ENCODE results near the gene RBFOX1. TPM values are rescaled to one million over a fixed set of nuclear protein-coding genes. Genes with fewer than 3 reads are reported as not detected.

Gene RBFOX1
- total RNA-seq, 1 donor from 2014 or later: not detected

DNA sequence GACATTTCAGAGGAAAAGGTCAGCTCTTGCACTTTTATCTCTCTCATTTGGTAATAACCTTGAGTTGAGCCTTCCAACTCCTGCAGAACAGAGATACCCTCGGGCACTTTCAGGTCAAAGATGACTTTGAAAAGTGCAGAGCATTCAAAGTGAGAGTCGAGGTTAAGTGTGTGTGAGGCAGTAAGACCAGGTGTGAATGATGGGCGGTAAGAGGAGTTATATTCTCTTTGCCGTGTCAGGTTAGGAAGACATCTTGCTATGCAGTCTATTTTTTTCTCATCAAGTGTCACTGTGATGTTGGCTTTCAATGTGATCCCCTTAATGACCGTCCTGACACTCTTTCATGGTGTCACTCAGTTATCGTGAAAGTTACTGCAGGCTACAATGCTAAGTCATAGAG lies 248.5 kb downstream of the RBFOX1 start:
- H3K4me1 ChIP-seq: no peaks in the 10 kb centered on the region
- intact Hi-C loops (cut with DNase I): no loop called here
- TF ChIP-seq, protein P1, sequence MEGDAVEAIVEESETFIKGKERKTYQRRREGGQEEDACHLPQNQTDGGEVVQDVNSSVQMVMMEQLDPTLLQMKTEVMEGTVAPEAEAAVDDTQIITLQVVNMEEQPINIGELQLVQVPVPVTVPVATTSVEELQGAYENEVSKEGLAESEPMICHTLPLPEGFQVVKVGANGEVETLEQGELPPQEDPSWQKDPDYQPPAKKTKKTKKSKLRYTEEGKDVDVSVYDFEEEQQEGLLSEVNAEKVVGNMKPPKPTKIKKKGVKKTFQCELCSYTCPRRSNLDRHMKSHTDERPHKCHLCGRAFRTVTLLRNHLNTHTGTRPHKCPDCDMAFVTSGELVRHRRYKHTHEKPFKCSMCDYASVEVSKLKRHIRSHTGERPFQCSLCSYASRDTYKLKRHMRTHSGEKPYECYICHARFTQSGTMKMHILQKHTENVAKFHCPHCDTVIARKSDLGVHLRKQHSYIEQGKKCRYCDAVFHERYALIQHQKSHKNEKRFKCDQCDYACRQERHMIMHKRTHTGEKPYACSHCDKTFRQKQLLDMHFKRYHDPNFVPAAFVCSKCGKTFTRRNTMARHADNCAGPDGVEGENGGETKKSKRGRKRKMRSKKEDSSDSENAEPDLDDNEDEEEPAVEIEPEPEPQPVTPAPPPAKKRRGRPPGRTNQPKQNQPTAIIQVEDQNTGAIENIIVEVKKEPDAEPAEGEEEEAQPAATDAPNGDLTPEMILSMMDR (IDR thresholded peaks at IDR 0.05): no peak
- no peaks in the 10 kb centered on the region for H3K9me3 ChIP-seq
- no peak for DNase-seq (ENCODE audit: low spot score in 2 of 2)
- no peaks in the 10 kb centered on the region for H3K36me3 ChIP-seq
- no peaks in the 10 kb centered on the region for H3K27me3 ChIP-seq
- H3K4me3 ChIP-seq: no peak overlapping the region
- no peak overlapping the region for H3K27ac ChIP-seq

DNA sequence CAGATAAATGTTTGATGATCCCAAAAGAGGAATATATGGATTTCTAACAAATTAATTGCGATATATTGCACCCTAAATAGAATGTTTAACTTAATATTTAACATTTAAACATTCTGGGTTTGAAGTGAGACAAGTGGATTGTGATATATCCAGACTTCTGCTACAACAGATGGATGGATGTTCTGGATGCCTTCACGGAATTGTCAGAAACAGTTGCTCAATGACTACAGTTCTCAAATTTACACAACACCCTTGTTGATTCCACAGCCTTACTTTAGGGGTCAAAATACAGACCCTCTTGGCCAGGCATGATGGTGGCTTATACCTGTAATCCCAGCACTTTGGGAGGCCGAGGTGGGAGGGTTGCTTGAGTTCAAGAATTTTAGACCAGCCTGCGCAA lies 250.8 kb downstream of the RBFOX1 start:
- Histone ChIP-seq H3K27me3 (no peaks in the 10 kb centered on the region), H3K9me3 (no peaks in the 10 kb centered on the region), H3K4me3 (no peak overlapping the region), H3K36me3 (no peaks in the 10 kb centered on the region), H3K4me1 (no peaks in the 10 kb centered on the region), H3K27ac (no peak overlapping the region)
- no peak for DNase-seq (ENCODE audit: low spot score in 2 of 2)
- TF ChIP-seq, protein P1 (IDR thresholded peaks at IDR 0.05): no peak
- intact Hi-C loops (cut with DNase I): no loop called here

DNA sequence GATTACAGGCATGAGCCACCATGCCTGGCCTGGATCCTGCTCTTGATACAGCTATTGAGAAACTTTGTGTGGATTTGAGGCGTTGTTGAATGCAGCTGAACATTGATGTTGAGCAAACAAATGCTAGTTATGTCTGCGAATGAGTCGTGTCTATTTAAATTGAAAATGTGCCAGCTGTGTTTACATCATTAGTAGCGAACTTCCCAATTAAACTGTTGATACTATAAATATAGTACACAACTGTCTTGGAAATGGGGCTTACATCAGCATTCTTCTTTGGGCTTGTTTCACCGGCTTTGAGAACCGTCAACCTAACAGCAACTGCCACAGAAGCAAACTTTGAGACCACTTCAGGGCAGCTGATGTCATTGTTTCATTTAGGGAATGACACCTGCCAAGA lies 251.9 kb downstream of the RBFOX1 start:
- DNase-seq (ENCODE audit: low spot score in 2 of 2): no peak
- Histone ChIP-seq H3K4me1 (no peaks in the 10 kb centered on the region), H3K27ac (no peak overlapping the region), H3K27me3 (no peaks in the 10 kb centered on the region), H3K4me3 (no peak overlapping the region), H3K9me3 (no peaks in the 10 kb centered on the region), H3K36me3 (no peaks in the 10 kb centered on the region)
- TF ChIP-seq, protein P1 (IDR thresholded peaks at IDR 0.05): no peak
- intact Hi-C loops (cut with DNase I): no loop called here

DNA sequence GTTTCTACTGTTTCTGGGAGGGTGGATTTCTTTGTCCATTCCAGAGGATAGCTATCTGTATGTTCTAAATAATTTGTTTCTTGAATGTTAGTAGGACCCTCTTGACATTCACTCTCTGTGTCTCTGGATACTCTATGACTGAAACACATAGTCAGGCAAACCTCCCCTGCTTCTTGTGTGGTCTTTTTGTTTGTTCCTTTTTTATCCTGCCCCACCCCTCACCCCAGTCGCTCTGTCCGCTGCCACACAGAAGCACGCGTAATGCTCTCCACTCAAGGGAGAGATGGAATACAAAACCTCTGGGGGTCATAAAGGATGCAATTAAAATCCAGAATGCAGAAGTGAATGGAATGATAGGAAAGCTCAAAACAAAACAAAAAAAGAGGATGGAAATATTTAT lies 253.1 kb downstream of the RBFOX1 start:
- TF ChIP-seq, protein P1 (IDR thresholded peaks at IDR 0.05): no peak
- H3K4me3 ChIP-seq: no peak overlapping the region
- H3K27me3 ChIP-seq: no peaks in the 10 kb centered on the region
- H3K36me3 ChIP-seq: no peaks in the 10 kb centered on the region
- intact Hi-C loops (cut with DNase I): no loop called here
- no peak overlapping the region for H3K27ac ChIP-seq
- H3K4me1 ChIP-seq: no peaks in the 10 kb centered on the region
- no peak for DNase-seq (ENCODE audit: low spot score in 2 of 2)
- H3K9me3 ChIP-seq: no peaks in the 10 kb centered on the region

DNA sequence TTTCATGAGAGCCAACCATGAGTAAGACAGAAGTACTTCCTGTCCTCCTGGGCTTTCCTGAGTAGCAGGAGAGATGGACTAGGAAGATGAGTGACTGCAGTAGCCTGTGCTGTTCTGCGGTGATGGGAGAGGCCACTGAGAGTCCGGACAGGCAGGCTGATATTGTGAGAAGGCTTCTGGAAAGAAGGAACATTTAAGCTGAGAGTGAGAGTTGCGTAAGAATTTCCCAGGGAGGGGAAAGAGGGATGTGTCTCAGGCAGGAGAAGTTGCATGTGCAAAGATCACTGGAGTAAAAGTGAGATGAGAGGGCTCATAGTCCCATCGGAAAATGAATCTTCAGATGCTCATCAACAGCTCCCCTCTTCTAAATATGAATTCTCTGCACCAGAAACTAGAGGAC lies 258.3 kb downstream of the RBFOX1 start:
- no peak overlapping the region for H3K27ac ChIP-seq
- no peaks in the 10 kb centered on the region for H3K27me3 ChIP-seq
- no peak for DNase-seq (ENCODE audit: low spot score in 2 of 2)
- no peak overlapping the region for H3K4me3 ChIP-seq
- H3K9me3 ChIP-seq: no peaks in the 10 kb centered on the region
- TF ChIP-seq, protein P1 (IDR thresholded peaks at IDR 0.05): no peak
- no peaks in the 10 kb centered on the region for H3K4me1 ChIP-seq
- H3K36me3 ChIP-seq: no peaks in the 10 kb centered on the region
- intact Hi-C loops (cut with DNase I): no loop called here

DNA sequence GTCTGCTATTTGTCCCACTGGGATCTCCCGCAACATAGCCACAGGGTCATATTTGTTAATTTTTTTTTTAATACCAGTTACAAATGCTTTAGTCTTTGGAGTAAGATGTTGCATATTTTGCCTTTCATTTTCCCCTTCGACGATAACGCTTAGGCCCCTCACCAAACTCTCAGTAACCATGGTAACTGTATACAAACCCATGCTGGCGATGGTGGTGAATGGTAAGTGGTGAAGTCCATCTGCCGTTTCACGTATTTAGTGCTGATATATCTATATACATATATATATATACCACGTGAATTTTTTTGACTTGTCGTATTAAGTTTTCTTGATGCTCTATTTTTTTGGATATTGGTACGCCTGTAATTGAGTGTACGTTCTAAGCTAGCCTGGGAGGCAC lies 263.7 kb downstream of the RBFOX1 start:
- intact Hi-C loops (cut with DNase I): no loop called here
- no peak for DNase-seq (ENCODE audit: low spot score in 2 of 2)
- TF ChIP-seq, protein P1 (IDR thresholded peaks at IDR 0.05): no peak
- H3K27ac ChIP-seq: no peak overlapping the region
- H3K9me3 ChIP-seq: no peaks in the 10 kb centered on the region
- no peak overlapping the region for H3K4me3 ChIP-seq
- H3K36me3 ChIP-seq: no peaks in the 10 kb centered on the region
- H3K4me1 ChIP-seq: no peaks in the 10 kb centered on the region
- H3K27me3 ChIP-seq: no peaks in the 10 kb centered on the region
